ENCODE measurements around the gene NDUFA9.

DNA sequence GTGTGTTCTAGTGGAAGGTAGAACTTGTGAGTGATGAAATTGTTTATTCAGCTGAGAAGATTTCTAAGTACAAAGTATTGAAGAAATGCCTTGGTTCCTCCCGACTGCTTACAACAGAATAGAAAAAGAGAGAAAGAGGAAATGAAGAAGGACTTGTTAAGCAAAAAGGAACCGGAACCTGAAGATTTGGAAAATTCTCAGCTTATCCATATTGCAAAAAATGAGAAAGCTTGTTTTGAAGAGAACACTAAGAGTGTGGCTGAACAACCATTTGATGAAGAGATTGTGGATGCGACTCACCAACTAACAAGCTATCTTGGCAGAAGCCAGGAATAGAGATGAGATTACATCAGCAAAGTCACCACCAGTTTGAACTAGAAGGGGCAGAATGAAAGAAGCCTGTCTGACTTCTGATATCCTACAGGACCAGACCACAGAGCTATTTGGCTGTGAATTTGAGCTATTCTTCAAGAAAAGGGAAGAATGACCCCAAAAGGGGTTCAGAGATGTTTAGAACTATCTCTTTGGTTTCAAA is 15.1 kb downstream of the NDUFA9 start:
- TF ChIP-seq EZH2 (IDR thresholded peaks at IDR 0.05; ENCODE audit: insufficient read depth, poor library complexity, severe bottlenecking): no peak
- no peak for TF ChIP-seq EZH2phosphoT487 (IDR thresholded peaks at IDR 0.05; ENCODE audit: insufficient read depth, low read depth)
